MCF 10A (cell line): ENCODE data around the gene SORBS2. TPM values are rescaled to one million over a fixed set of nuclear protein-coding genes. Genes with fewer than 3 reads are reported as not detected.

Experiments used
- BruUV-seq: library from RNA; stranded (reverse); fragments of 400-500 nt; replicated peaks from 2 replicates; lab custom pipeline; 2021; lab: Mats Ljungman, UMichigan
- CTCF ChIA-PET: fragments of 300-600 bp; sonication (Branson Sonifier 250); formaldehyde crosslinking; extraction: SDS; loops from one replicate; lab custom pipeline; 2021; ENCODE audit warnings: antibody characterized with exemption, inconsistent platforms; lab: Yijun Ruan, JAX
- POLR2A ChIA-PET: fragments of 300-600, 350-650 bp; sonication (Branson Sonifier 250); formaldehyde crosslinking; extraction: SDS; loops from one replicate; lab custom pipeline; 2020; ENCODE audit warnings: antibody characterized with exemption, inconsistent platforms; lab: Yijun Ruan, JAX
- DNase-seq: peaks from one replicate; pipeline ENCODE4 v3.0.0-alpha.2; 2018; ENCODE audit not compliant: unreplicated experiment
- H3K27ac Mint-ChIP-seq: one replicate; pipeline ENCODE4 v1.8.0; 2022; ENCODE audit warnings: mild to moderate bottlenecking, low read depth, mixed read lengths; ENCODE audit not compliant: unreplicated experiment
- H3K27me3 Mint-ChIP-seq: one replicate; pipeline ENCODE4 v1.8.0; 2022; ENCODE audit warnings: mixed read lengths; ENCODE audit not compliant: insufficient read depth, unreplicated experiment
- H3K36me3 Mint-ChIP-seq: one replicate; pipeline ENCODE4 v1.8.0; 2022; ENCODE audit warnings: mild to moderate bottlenecking, moderate library complexity, mixed read lengths; ENCODE audit not compliant: insufficient read depth, unreplicated experiment
- H3K4me1 Mint-ChIP-seq: one replicate; pipeline ENCODE4 v1.8.0; 2022; ENCODE audit warnings: mixed read lengths; ENCODE audit not compliant: insufficient read depth, unreplicated experiment
- H3K4me3 Mint-ChIP-seq: one replicate; pipeline ENCODE4 v1.8.0; 2022; ENCODE audit warnings: mild to moderate bottlenecking, moderate library complexity, mixed read lengths; ENCODE audit not compliant: unreplicated experiment
- H3K9me3 Mint-ChIP-seq: one replicate; pipeline ENCODE4 v1.8.0; 2022; ENCODE audit warnings: mixed read lengths; ENCODE audit not compliant: unreplicated experiment
- CTCF ChIP-seq: fragments of 200-600 bp; IDR thresholded peaks from one replicate; pipeline ENCODE4 v1.8.0; 2022; ENCODE audit warnings: antibody characterized with exemption, mild to moderate bottlenecking; ENCODE audit not compliant: unreplicated experiment
- intact Hi-C: fragments of 100-400 bp; cut with micrococcal nuclease; formaldehyde crosslinking; loops from 2 replicates; pipeline ENCODE4 v1.14.1; 2022
- total RNA-seq: library from RNA; stranded (reverse); gene quantifications from 2 replicates; pipeline ENCODE4 v1.2.3, GENCODE V29; 2022

The SORBS2 gene
- total RNA-seq, 1 experiment from 2014 or later, result 19.3 TPM

GRCh38 chr4:185648631-185649030, 163.4 kb downstream of the SORBS2 start:
- CTCF ChIA-PET, result no interaction called here
- TF ChIP-seq CTCF, result no peak
- intact Hi-C loops, result loop anchor here (10.0 kb wide), 1 partner anchor 86 kb away; no protein-coding TSS in a partner anchor
- Mint-ChIP-seq H3K4me1 (no peaks in the 10 kb centered on the region), H3K27me3 (no peaks in the 10 kb centered on the region), H3K36me3 (peaks cover 21% of the 10 kb centered on the region), H3K27ac (no peak overlapping the region), H3K9me3 (no peaks in the 10 kb centered on the region), H3K4me3 (no peak overlapping the region)
- no peak for DNase-seq
- BruUV-seq, result no TSS peak
- POLR2A ChIA-PET, result no interaction called here

- no peak overlapping the region for H3K27ac Mint-ChIP-seq
- TF ChIP-seq CTCF, result no peak
- CTCF ChIA-PET, result no interaction called here
- POLR2A ChIA-PET, result interaction anchor here (0.6 kb wide), 1 partner anchor 14 kb away, joined by 3 read pairs; no protein-coding TSS in a partner anchor
- no peak for DNase-seq
- H3K4me3 Mint-ChIP-seq, result no peak overlapping the region
- H3K9me3 Mint-ChIP-seq, result no peaks in the 10 kb centered on the region
- peaks cover 21% of the 10 kb centered on the region for H3K36me3 Mint-ChIP-seq
- H3K27me3 Mint-ChIP-seq, result no peaks in the 10 kb centered on the region
- H3K4me1 Mint-ChIP-seq, result no peaks in the 10 kb centered on the region
- BruUV-seq, result no TSS peak
- intact Hi-C loops, result loop anchor here (10.0 kb wide), 1 partner anchor 89 kb away; no protein-coding TSS in a partner anchor
These were observed 166.6 kb downstream of the SORBS2 start for GRCh38 chr4:185645403-185645802.

GRCh38 chr4:185644408-185644807, 167.6 kb downstream of the SORBS2 start:
- intact Hi-C loops, result loop anchor here (10.0 kb wide), 1 partner anchor 90 kb away; no protein-coding TSS in a partner anchor
- ChIA-PET POLR2A (no interaction called here), CTCF (interaction anchor here (1.0 to 10.8 kb wide), 3 partner anchors 22 to 393 kb away, joined by 3 to 149 read pairs (median 51); no protein-coding TSS in a partner anchor)
- no peak overlapping the region for H3K4me3 Mint-ChIP-seq
- H3K27ac Mint-ChIP-seq, result no peak overlapping the region
- no peaks in the 10 kb centered on the region for H3K9me3 Mint-ChIP-seq
- H3K27me3 Mint-ChIP-seq, result no peaks in the 10 kb centered on the region
- peaks cover 19% of the 10 kb centered on the region for H3K36me3 Mint-ChIP-seq
- no peak for TF ChIP-seq CTCF
- no peak for DNase-seq
- no TSS peak for BruUV-seq
- H3K4me1 Mint-ChIP-seq, result no peaks in the 10 kb centered on the region

- no peaks in the 10 kb centered on the region for H3K27me3 Mint-ChIP-seq
- H3K36me3 Mint-ChIP-seq, result peaks cover 15% of the 10 kb centered on the region
- CTCF ChIA-PET, result interaction anchor here (0.7 to 10.8 kb wide), 5 partner anchors 65 to 494 kb away, joined by 3 to 149 read pairs (median 5); no protein-coding TSS in a partner anchor
- POLR2A ChIA-PET, result no interaction called here
- TF ChIP-seq CTCF, result no peak
- no TSS peak for BruUV-seq
- H3K4me3 Mint-ChIP-seq, result no peak overlapping the region
- no peaks in the 10 kb centered on the region for H3K9me3 Mint-ChIP-seq
- intact Hi-C loops, result loop anchor here (10.0 kb wide), 1 partner anchor 92 kb away; no protein-coding TSS in a partner anchor
- H3K27ac Mint-ChIP-seq, result no peak overlapping the region
- no peak for DNase-seq
- H3K4me1 Mint-ChIP-seq, result no peaks in the 10 kb centered on the region
These were observed 169.1 kb downstream of the SORBS2 start for GRCh38 chr4:185642907-185643306.
